MM.1S (cell line): Measurements from ENCODE around the gene DCST2.

ENCODE experiments used
- DNase-seq: peaks from one replicate; pipeline ENCODE4 v3.0.0-alpha.2; 2015
- H2AFZ ChIP-seq: fragments of 300-600 bp; sonication (generic); 2 replicates; pipeline ENCODE4 v1.6.0; 2016; ENCODE audit warnings: antibody characterized with exemption, low read length
- H3F3A ChIP-seq: fragments of 300-600 bp; sonication (generic); 2 replicates; pipeline ENCODE4 v1.6.1; 2016; ENCODE audit warnings: mild to moderate bottlenecking, antibody characterized with exemption, low read length, moderate library complexity, mixed read lengths; ENCODE audit not compliant: insufficient read depth
- H3K27ac ChIP-seq: fragments of 300-600 bp; sonication (generic); 2 replicates; pipeline ENCODE4 v1.5.1; 2016; ENCODE audit warnings: mild to moderate bottlenecking, low read length
- H3K27me3 ChIP-seq: fragments of 300-600 bp; sonication (generic); replicated peaks from 2 replicates; pipeline ENCODE4 v1.6.0; 2016; ENCODE audit warnings: low read length; ENCODE audit not compliant: insufficient read depth
- H3K36me3 ChIP-seq: fragments of 300-600 bp; sonication (generic); replicated peaks from 2 replicates; pipeline ENCODE4 v1.6.1; 2016; ENCODE audit warnings: mild to moderate bottlenecking, low read length, mixed read lengths; ENCODE audit not compliant: insufficient read depth
- H3K4me1 ChIP-seq: fragments of 300-600 bp; sonication (generic); 2 replicates; pipeline ENCODE4 v1.6.1; 2016; ENCODE audit warnings: low read length, mixed read lengths
- H3K4me2 ChIP-seq: fragments of 300-600 bp; sonication (generic); 2 replicates; pipeline ENCODE4 v1.6.0; 2016; ENCODE audit warnings: low read depth, low read length
- H3K4me3 ChIP-seq: fragments of 300-600 bp; sonication (generic); 2 replicates; pipeline ENCODE4 v1.5.1; 2016; ENCODE audit warnings: low read length, mixed read lengths
- H3K79me2 ChIP-seq: fragments of 300-600 bp; sonication (generic); 2 replicates; pipeline ENCODE4 v1.6.1; 2016; ENCODE audit warnings: mixed run types, low read length, mixed read lengths
- H3K9ac ChIP-seq: fragments of 300-600 bp; sonication (generic); 2 replicates; pipeline ENCODE4 v1.6.1; 2016; ENCODE audit warnings: low read length, mixed read lengths
- H3K9me2 ChIP-seq: fragments of 300-600 bp; sonication (generic); replicated peaks from 2 replicates; pipeline ENCODE4 v1.6.1; 2016; ENCODE audit warnings: mild to moderate bottlenecking, low read length, mixed read lengths; ENCODE audit not compliant: insufficient read depth
- H3K9me3 ChIP-seq: fragments of 300-600 bp; sonication (generic); replicated peaks from 2 replicates; pipeline ENCODE4 v1.6.1; 2016; ENCODE audit warnings: mild to moderate bottlenecking, low read length, mixed read lengths; ENCODE audit not compliant: insufficient read depth
- H4K20me1 ChIP-seq: fragments of 300-600 bp; sonication (generic); 2 replicates; pipeline ENCODE4 v1.6.1; 2016; ENCODE audit warnings: mild to moderate bottlenecking, low read length, moderate library complexity, mixed read lengths; ENCODE audit not compliant: insufficient read depth
- CTCF ChIP-seq: fragments of 300-600 bp; sonication (generic); IDR thresholded peaks from 2 replicates; pipeline ENCODE4 v1.5.1; 2016; ENCODE audit warnings: antibody characterized with exemption, low read length, mixed read lengths
- EZH2 ChIP-seq: fragments of 300-600 bp; sonication (generic); optimal IDR thresholded peaks from 2 replicates; pipeline ENCODE3; 2017; ENCODE audit warnings: low read depth, mild to moderate bottlenecking, antibody characterized with exemption, low read length, mixed read lengths
- EZH2phosphoT487 ChIP-seq: fragments of 300-600 bp; sonication (generic); IDR thresholded peaks from 2 replicates; pipeline ENCODE4 v1.6.1; 2018; ENCODE audit warnings: antibody characterized with exemption, low read length

DCST2 gene

DNA sequence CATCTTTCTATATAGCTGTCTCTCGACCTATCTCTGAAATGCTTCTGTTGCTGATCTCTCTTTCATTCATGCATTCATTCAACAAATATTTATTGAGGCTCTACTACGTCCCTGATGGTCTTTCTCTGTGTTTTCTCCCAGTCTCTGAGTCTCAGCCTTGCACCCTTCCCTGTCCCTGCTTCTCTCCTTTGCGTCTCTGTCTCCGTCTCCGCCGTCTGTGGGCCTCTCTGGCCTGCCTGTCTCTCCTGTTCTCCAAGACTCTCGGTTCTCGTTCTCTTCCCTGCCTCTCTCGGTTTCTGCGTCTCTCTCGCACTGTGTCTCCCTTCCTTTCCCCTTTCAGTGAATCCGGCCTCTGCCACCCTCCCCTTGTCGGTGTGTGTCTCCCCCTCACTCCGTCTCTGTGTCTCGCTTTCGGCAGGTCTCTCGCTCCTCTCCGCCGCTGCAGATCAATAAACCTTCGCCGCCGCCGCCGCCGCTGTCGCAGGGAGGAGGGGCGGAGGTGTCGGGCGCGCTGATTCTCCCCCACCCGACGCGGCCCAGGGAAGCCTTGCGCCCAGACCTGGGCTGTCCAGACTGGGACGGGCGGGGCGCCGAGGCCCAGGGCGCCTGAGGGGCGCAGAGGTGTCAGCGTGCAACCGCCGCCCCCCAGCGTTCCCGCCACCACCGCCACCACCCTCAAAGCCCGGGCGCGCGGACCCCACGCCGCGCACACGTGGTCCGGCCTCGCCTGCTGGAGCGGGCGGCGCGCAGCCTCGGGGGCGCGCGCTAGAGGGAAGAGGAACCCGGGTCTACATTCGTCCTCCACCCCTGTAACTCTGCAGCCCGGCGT lies 48.1 kb upstream of the DCST2 start:
- Histone ChIP-seq H3K79me2 (no peaks in the 10 kb centered on the region), H3K4me3 (peak overlapping the region; percentile 27), H3K9ac (no peak overlapping the region), H3K27me3 (peaks cover 52% of the 10 kb centered on the region), H4K20me1 (no peaks in the 10 kb centered on the region), H3K27ac (no peak overlapping the region), H2AFZ (no peak overlapping the region), H3K4me2 (peak overlapping the region; percentile 89), H3K36me3 (no peaks in the 10 kb centered on the region), H3K9me3 (no peaks in the 10 kb centered on the region), H3K9me2 (no peaks in the 10 kb centered on the region), H3K4me1 (peaks cover 61% of the 10 kb centered on the region), H3F3A (peaks cover 29% of the 10 kb centered on the region)
- peak; percentile 95 for TF ChIP-seq EZH2phosphoT487
- peak; percentile 98 for TF ChIP-seq EZH2
- no peak for TF ChIP-seq CTCF
- DNase-seq: no peak

GRCh38 chr1:155080312-155081228 lies 47.0 kb upstream of the DCST2 start:
- Histone ChIP-seq H3K4me1 (peaks cover 60% of the 10 kb centered on the region), H2AFZ (peak overlapping the region; percentile 7; the same call in 1 of the 2 replicates), H3K9ac (no peak overlapping the region), H3K4me3 (peak overlapping the region; percentile 46), H3K36me3 (no peaks in the 10 kb centered on the region), H4K20me1 (no peaks in the 10 kb centered on the region), H3K79me2 (no peaks in the 10 kb centered on the region), H3K27me3 (peaks cover 52% of the 10 kb centered on the region), H3K4me2 (peak overlapping the region; percentile 89), H3K27ac (no peak overlapping the region), H3K9me2 (no peaks in the 10 kb centered on the region), H3K9me3 (no peaks in the 10 kb centered on the region), H3F3A (peaks cover 26% of the 10 kb centered on the region)
- DNase-seq: peak; percentile 32
- no peak for TF ChIP-seq EZH2
- TF ChIP-seq CTCF: no peak
- TF ChIP-seq EZH2phosphoT487: no peak; the same call in 1 of the 2 replicates

DNA sequence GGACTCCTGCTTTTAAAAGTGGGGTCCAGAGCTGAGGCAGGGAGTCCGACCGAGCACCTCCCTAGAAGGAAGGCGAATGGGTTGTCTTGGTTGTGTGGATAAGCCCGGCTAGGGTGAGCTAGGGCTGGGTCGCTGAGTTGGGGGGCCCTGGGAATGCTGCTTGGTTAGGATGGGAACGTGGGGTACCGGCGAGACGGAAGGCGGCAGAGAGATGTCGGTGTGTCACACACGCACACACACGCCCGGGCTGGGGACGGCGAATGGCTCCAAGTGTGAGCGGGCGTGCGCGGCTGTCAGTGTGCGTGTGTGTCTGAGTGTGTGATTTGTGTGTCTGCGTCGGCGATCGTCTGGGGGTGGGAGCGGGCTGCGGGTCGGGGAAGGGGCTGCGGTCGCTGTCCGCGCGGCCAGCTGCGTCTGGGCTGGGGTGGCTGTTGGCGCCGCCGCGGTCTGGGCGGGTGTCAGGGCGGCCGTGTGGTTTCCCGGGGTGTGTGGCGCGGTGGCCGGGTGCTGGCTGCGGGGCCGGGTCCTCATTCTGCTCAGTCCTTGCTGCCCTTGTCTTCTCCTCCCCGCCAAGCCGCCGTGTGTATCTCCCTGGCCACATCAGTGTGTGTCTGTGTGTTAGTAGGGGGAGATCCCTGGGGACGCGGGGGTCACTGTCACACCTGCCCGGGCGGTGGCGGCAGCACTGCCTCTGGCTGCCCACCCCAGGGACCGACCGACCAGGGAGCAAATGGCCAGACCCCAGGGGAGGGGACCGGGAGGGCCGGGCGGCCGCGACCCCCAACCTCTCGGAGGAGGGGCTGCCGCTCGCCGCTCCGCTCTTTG lies 46.1 kb upstream of the DCST2 start:
- Histone ChIP-seq H3K79me2 (no peaks in the 10 kb centered on the region), H3K9me3 (no peaks in the 10 kb centered on the region), H2AFZ (no peak overlapping the region), H3K9me2 (no peaks in the 10 kb centered on the region), H3K27ac (no peak overlapping the region), H4K20me1 (no peaks in the 10 kb centered on the region), H3K4me2 (peak overlapping the region; percentile 89), H3K9ac (no peak overlapping the region), H3K36me3 (no peaks in the 10 kb centered on the region), H3K27me3 (peaks cover 52% of the 10 kb centered on the region), H3K4me1 (peaks cover 58% of the 10 kb centered on the region), H3F3A (peaks cover 21% of the 10 kb centered on the region), H3K4me3 (peak overlapping the region; percentile 46)
- TF ChIP-seq EZH2phosphoT487 (no peak), CTCF (no peak), EZH2 (peak; percentile 31)
- DNase-seq: no peak
